ENCODE data around the gene ABHD16A.

GRCh38 chr6:31728767-31729514 is 25.8 kb upstream of the ABHD16A start, which contains the start of gene DDAH2:
- TF ChIP-seq POLR2AphosphoS5 (IDR thresholded peaks at IDR 0.05; ENCODE audit: low read depth, low read length) (no peak), HOXA5 (CRISPR knock-in tag; IDR thresholded peaks at IDR 0.05) (no peak), THYN1 (CRISPR knock-in tag; IDR thresholded peaks at IDR 0.05; ENCODE audit: borderline replicate concordance, low read depth) (no peak), CHD2 (IDR thresholded peaks at IDR 0.05; ENCODE audit: low read depth, low read length) (no peak)
